ENCODE results near the gene TBATA. TPM values are rescaled to one million over a fixed set of nuclear protein-coding genes. Genes with fewer than 3 reads are reported as not detected.

Gene TBATA, protein sequence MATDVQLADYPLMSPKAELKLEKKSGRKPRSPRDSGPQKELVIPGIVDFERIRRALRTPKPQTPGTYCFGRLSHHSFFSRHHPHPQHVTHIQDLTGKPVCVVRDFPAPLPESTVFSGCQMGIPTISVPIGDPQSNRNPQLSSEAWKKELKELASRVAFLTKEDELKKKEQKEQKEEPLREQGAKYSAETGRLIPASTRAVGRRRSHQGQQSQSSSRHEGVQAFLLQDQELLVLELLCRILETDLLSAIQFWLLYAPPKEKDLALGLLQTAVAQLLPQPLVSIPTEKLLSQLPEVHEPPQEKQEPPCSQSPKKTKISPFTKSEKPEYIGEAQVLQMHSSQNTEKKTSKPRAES
- polyA plus RNA-seq (ENCODE audit: low read depth in 6 of 6): not detected

GRCh38 chr10:70785190-70785589 is at the start of gene TBATA:
TBATA (minus strand) TSS chr10:70785377; CDS start chr10:70783379, 1,998 bp downstream.
- no peak within 1 kb of the TSS for H3K27ac Mint-ChIP-seq
- no peaks in the 10 kb centered on the region for H3K36me3 Mint-ChIP-seq
- DNase-seq (no peak), ATAC-seq (ENCODE audit: low read depth in 2 of 2) (no peak)
- H3K4me1 Mint-ChIP-seq: no peaks in the 10 kb centered on the region
- peaks cover 6 to 18% (median 15%) of the 10 kb centered on the region in 3 donors for H3K27me3 Mint-ChIP-seq
- H3K4me3 Mint-ChIP-seq: no peak within 1 kb of the TSS
- H3K9me3 Mint-ChIP-seq: no peaks in the 10 kb centered on the region

- ATAC-seq (ENCODE audit: low read depth in 2 of 2) (no peak), DNase-seq (no peak)
- no peaks in the 10 kb centered on the region for H3K27me3 Mint-ChIP-seq
- peaks cover 24 to 36% of the 10 kb centered on the region in 2 donors for H3K36me3 Mint-ChIP-seq
- H3K9me3 Mint-ChIP-seq: peaks cover 0 to 9% (median 8%) of the 10 kb centered on the region in 7 donors
- no peak overlapping the region for H3K4me3 Mint-ChIP-seq
- peaks cover 0 to 28% (median 9%) of the 10 kb centered on the region in 3 donors for H3K4me1 Mint-ChIP-seq
- no peak overlapping the region for H3K27ac Mint-ChIP-seq
These were observed 49.4 kb upstream of the TBATA start for GRCh38 chr10:70834441-70835151.

- Mint-ChIP-seq H3K4me1 (peaks cover 0 to 28% (median 9%) of the 10 kb centered on the region in 3 donors), H3K36me3 (peaks cover 24 to 36% of the 10 kb centered on the region in 2 donors), H3K27ac (no peak overlapping the region), H3K9me3 (peaks cover 0 to 9% (median 8%) of the 10 kb centered on the region in 7 donors), H3K27me3 (no peaks in the 10 kb centered on the region), H3K4me3 (no peak overlapping the region)
- DNase-seq (no peak), ATAC-seq (ENCODE audit: low read depth in 2 of 2) (no peak)
These were observed 48.8 kb upstream of the TBATA start for GRCh38 chr10:70834021-70834420.

- DNase-seq: no peak
- peaks cover 23 to 36% of the 10 kb centered on the region in 2 donors for H3K36me3 Mint-ChIP-seq
- H3K4me3 Mint-ChIP-seq: no peak overlapping the region
- no peak for ATAC-seq (ENCODE audit: low read depth in 2 of 2)
- H3K4me1 Mint-ChIP-seq: peaks cover 0 to 28% (median 9%) of the 10 kb centered on the region in 3 donors
- no peak overlapping the region for H3K27ac Mint-ChIP-seq
- H3K9me3 Mint-ChIP-seq: peaks cover 0 to 9% (median 8%) of the 10 kb centered on the region in 7 donors
- H3K27me3 Mint-ChIP-seq: no peaks in the 10 kb centered on the region
These were observed 48.4 kb upstream of the TBATA start for GRCh38 chr10:70833601-70834000.

DNA sequence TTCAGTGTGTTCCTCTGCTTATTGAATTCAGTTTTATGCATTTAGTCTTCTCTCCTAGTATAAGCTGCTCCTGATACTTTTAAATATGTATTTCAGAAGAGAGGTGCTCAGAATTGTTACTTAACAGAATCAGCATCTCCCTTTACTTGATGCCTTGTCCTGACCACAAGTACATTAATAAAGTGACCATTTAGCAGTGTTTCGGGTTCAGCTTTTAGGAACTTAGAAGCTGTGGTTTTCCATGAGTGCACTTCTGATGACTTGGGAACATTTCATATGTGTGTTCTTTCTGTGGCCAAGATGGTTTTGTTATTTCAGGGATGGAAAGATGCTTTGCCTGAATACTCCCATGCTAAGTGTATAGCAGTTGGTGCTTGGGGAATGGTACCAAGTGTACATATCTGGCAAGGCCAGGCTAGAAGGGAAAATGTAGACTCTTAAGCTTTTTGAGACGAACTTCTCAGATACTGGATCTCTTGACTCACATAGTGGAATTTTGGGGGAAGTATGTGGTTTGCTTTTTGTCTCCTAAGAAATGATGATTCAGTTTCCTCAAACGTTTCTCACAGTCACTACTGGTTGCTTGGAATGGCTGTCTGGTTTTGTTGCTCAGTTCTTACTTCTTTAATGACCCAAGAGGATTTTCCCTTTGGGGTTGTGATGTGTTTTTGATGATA is 47.8 kb upstream of the TBATA start:
- DNase-seq: no peak
- H3K27me3 Mint-ChIP-seq: no peaks in the 10 kb centered on the region
- no peak overlapping the region for H3K27ac Mint-ChIP-seq
- H3K36me3 Mint-ChIP-seq: peaks cover 17 to 36% of the 10 kb centered on the region in 2 donors
- H3K4me3 Mint-ChIP-seq: no peak overlapping the region
- H3K9me3 Mint-ChIP-seq: peaks cover 0 to 9% (median 8%) of the 10 kb centered on the region in 7 donors
- peaks cover 0 to 28% (median 9%) of the 10 kb centered on the region in 3 donors for H3K4me1 Mint-ChIP-seq
- no peak for ATAC-seq (ENCODE audit: low read depth in 2 of 2)

DNA sequence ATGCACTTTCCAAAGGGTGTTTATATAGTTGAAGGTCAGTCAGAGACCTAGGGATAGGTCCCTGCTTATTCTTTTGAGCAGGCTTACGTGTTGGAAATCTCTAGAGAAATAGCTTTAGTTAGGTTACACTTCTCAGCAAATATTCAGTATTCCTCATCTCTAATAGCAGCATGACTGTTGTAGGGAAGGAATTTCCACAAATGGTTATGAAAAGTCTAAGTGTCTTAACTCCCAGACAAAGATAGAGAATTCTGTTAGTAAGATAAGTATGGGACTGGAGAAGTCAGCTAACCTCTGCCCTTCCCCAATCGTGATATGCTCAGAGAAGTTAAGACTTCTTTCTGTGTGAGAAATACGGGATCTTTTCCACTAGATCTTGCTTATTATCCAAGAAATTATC is 47.0 kb upstream of the TBATA start:
- H3K4me3 Mint-ChIP-seq: no peak overlapping the region
- H3K4me1 Mint-ChIP-seq: peaks cover 0 to 28% (median 9%) of the 10 kb centered on the region in 3 donors
- DNase-seq: no peak
- H3K27me3 Mint-ChIP-seq: no peaks in the 10 kb centered on the region
- no peak overlapping the region for H3K27ac Mint-ChIP-seq
- H3K36me3 Mint-ChIP-seq: peaks cover 9 to 29% of the 10 kb centered on the region in 2 donors
- peaks cover 0 to 2% (median under 1%) of the 10 kb centered on the region in 7 donors for H3K9me3 Mint-ChIP-seq
- ATAC-seq (ENCODE audit: low read depth in 2 of 2): no peak

DNA sequence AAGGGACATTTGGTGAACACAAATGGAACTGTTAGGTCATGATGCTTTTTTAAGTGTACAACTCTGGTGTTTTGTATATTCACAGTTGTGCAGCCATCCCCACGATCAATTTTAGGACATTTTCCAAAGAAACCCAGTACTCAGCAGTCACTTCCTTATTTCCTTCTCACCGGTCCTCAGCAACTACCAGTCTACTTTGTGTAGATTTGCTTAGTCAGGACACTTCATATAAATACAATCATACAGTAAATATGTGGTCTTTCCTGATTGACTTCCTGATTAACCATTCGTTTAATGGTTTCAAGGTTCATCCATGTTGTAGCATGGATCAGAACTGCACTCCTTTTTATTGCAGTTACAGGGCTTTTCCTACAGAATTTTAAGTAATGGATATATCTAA is 45.0 kb upstream of the TBATA start:
- no peak for DNase-seq
- H3K4me1 Mint-ChIP-seq: peaks cover 0 to 21% (median 13%) of the 10 kb centered on the region in 3 donors
- H3K27ac Mint-ChIP-seq: no peak overlapping the region
- H3K9me3 Mint-ChIP-seq: no peaks in the 10 kb centered on the region
- peaks cover 0 to 25% of the 10 kb centered on the region in 2 donors for H3K36me3 Mint-ChIP-seq
- ATAC-seq (ENCODE audit: low read depth in 2 of 2): no peak
- H3K4me3 Mint-ChIP-seq: no peak overlapping the region
- no peaks in the 10 kb centered on the region for H3K27me3 Mint-ChIP-seq

- no peaks in the 10 kb centered on the region for H3K9me3 Mint-ChIP-seq
- DNase-seq (no peak), ATAC-seq (ENCODE audit: low read depth in 2 of 2) (no peak)
- no peak overlapping the region for H3K4me3 Mint-ChIP-seq
- peaks cover 0 to 21% (median 13%) of the 10 kb centered on the region in 3 donors for H3K4me1 Mint-ChIP-seq
- peaks cover 0 to 24% of the 10 kb centered on the region in 2 donors for H3K36me3 Mint-ChIP-seq
- no peaks in the 10 kb centered on the region for H3K27me3 Mint-ChIP-seq
- H3K27ac Mint-ChIP-seq: no peak overlapping the region
These were observed 44.4 kb upstream of the TBATA start for GRCh38 chr10:70829543-70829942.

DNA sequence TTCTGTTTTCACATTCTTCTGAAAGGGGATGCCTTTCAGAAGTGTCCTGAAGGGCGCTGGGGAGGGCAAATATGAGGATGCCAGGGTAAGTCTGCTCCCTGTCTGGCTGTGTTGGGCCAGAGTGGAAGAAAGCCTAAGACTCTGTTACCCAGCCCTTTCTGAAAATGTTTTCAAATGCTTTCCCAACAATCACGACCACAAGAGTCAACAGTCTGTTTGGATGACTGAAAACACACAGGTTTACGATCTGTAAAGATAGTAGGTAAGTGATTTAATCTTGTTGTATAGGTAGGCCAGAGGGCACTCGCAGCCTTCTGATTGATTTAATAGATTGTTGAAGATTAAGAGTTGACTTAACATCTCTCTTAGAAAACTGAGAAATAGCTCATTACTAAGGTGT is 43.7 kb upstream of the TBATA start:
- Mint-ChIP-seq H3K4me3 (no peak overlapping the region), H3K36me3 (peaks cover 0 to 17% of the 10 kb centered on the region in 2 donors), H3K4me1 (peaks cover 0 to 21% (median 13%) of the 10 kb centered on the region in 3 donors), H3K9me3 (no peaks in the 10 kb centered on the region), H3K27ac (no peak overlapping the region), H3K27me3 (no peaks in the 10 kb centered on the region)
- ATAC-seq (ENCODE audit: low read depth in 2 of 2): no peak
- no peak for DNase-seq

- H3K27me3 Mint-ChIP-seq: no peaks in the 10 kb centered on the region
- H3K27ac Mint-ChIP-seq: peak overlapping the region in 1 of 6 donors; percentile 18
- no peak overlapping the region for H3K4me3 Mint-ChIP-seq
- H3K4me1 Mint-ChIP-seq: peaks cover 4 to 17% (median 8%) of the 10 kb centered on the region in 3 donors
- H3K9me3 Mint-ChIP-seq: no peaks in the 10 kb centered on the region
- no peak for ATAC-seq (ENCODE audit: low read depth in 2 of 2)
- H3K36me3 Mint-ChIP-seq: peaks cover 0 to 13% of the 10 kb centered on the region in 2 donors
- DNase-seq: no peak
These were observed 42.0 kb upstream of the TBATA start for GRCh38 chr10:70827086-70827757.

- no peak overlapping the region for H3K4me3 Mint-ChIP-seq
- no peaks in the 10 kb centered on the region for H3K9me3 Mint-ChIP-seq
- DNase-seq (no peak), ATAC-seq (ENCODE audit: low read depth in 2 of 2) (no peak)
- H3K4me1 Mint-ChIP-seq: peaks cover 18 to 30% (median 22%) of the 10 kb centered on the region in 3 donors
- H3K36me3 Mint-ChIP-seq: peaks cover 0 to 4% of the 10 kb centered on the region in 2 donors
- H3K27me3 Mint-ChIP-seq: no peaks in the 10 kb centered on the region
- H3K27ac Mint-ChIP-seq: peak overlapping the region in 3 of 6 donors; percentile 2 to 73 (median 73)
These were observed 37.1 kb upstream of the TBATA start for GRCh38 chr10:70822076-70822820.

DNA sequence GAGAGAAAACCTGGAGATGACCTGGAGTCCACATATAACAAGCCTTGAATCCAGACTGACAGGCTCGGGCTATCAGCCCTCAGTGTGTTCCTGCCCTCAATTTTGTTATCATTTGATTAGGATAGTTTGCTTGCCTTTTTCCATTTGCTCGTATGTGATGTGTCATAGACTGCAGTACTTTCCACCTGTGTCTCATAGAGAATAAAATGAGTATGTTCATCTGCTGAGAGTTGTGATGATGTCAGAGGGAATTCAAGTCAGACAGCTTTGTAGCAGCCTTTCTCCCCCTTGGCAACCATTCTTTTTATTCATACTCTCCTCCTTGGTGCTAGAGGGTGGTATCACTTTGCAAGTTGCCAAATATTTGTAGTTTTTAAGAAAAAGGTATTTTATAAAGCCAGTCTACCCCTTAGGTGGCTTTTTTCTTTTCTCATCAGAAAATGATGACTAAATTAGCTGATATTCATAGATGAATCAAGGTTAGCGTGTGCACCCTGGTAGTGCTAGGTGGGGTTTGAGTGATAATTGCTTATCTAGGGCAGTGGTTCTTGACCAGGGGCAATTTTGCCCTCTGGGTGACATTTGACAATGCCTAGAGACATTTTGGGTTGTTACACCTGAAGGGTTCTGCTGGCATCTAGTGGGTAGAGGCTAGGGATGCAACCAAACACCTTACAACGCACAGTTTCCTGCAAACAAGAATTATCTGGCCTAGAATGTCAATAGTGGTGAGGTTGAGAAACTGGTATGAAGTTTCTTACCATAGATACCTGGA is 36.0 kb upstream of the TBATA start:
- peaks cover 0 to 4% of the 10 kb centered on the region in 2 donors for H3K36me3 Mint-ChIP-seq
- no peak overlapping the region for H3K4me3 Mint-ChIP-seq
- no peak overlapping the region for H3K27ac Mint-ChIP-seq
- DNase-seq (no peak), ATAC-seq (ENCODE audit: low read depth in 2 of 2) (no peak)
- H3K4me1 Mint-ChIP-seq: peaks cover 26 to 38% (median 27%) of the 10 kb centered on the region in 3 donors
- no peaks in the 10 kb centered on the region for H3K27me3 Mint-ChIP-seq
- no peaks in the 10 kb centered on the region for H3K9me3 Mint-ChIP-seq

Data from naive B cell (primary cell).